ENCODE data around the gene MCC.
A peak's percentile ranks its signal among the peaks of the same experiment; 100 is the strongest.

MCC gene

DNA sequence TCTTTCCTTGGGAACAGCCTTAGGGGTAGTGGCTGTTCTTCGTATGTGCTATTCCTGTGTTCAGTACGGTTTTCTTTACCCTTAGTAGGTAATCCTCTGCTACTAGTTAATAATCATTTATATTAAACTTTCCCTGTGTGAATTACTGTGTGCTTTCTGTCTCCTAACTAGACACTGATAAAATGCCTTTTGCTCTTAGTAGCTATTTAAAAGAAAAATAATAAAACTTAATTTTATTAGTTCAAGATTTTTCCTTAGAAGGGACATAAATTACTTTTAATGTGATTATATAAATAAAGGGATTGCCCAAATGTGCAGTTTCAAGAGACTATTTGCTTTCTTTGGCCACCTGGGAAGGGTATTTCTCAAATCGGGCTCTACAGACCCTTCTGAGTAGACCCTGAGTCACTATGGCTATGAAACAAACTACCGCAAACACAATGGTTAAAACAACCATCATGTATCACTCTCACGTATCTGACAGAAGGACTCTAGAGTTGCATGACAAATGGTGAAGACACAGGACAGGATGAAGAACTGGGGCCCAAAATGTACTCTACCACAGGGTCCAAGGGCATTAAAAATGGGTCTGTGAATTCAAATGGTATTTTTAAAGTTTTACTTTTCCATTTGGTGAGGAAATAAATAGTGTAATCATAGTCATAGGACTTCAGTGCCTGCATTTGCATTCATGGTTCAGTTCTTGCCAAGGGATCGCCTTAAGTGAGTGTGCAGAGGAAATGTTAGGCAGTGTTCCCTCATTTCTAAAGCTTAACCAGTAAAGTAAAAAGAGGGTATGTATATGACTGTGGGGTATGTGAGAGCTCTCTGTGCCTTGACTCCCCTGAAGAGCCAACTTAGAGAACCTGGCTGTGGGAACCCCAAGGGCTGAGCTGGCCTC is 150.5 kb downstream of the MCC start:
- Histone ChIP-seq H3K4me1 (ENCODE audit: control insufficient read depth, low read depth, low read length) (no peaks in the 10 kb centered on the region), H2BK15ac (replicated peaks; ENCODE audit: low read depth) (no peak overlapping the region), H4K5ac (ENCODE audit: low read length) (no peak overlapping the region), H2BK120ac (ENCODE audit: low read depth, low read length) (no peak overlapping the region), H4K8ac (ENCODE audit: low read depth, low read length) (no peak overlapping the region), H3K27me3 (ENCODE audit: insufficient read depth, low read length, poor library complexity) (no peaks in the 10 kb centered on the region), H3K36me3 (ENCODE audit: control insufficient read depth, insufficient read depth, low read length) (no peaks in the 10 kb centered on the region), H2AK5ac (ENCODE audit: low read length) (no peak overlapping the region), H3K79me1 (ENCODE audit: low read length) (no peaks in the 10 kb centered on the region), H3K9ac (ENCODE audit: low read length) (no peak overlapping the region), H3K23ac (ENCODE audit: low read length) (no peak overlapping the region), H3K79me2 (ENCODE audit: control insufficient read depth, insufficient read depth, low read length) (no peaks in the 10 kb centered on the region), H3K4ac (ENCODE audit: low read depth, low read length) (no peak overlapping the region), H3K4me2 (ENCODE audit: low read length) (no peak overlapping the region), H3K56ac (ENCODE audit: low read length) (no peak overlapping the region), H2BK5ac (ENCODE audit: low read length) (no peak overlapping the region), H3K4me3 (ENCODE audit: low read length) (no peak overlapping the region), H3K18ac (ENCODE audit: low read length) (no peak overlapping the region), H3K27ac (ENCODE audit: low read depth, low read length) (no peak overlapping the region)
- DNase-seq = no peak
- no CpG with 5 or more reads among the region's 6 CpGs for WGBS (ENCODE audit: extremely low coverage, insufficient coverage, low lambda C conversion rate)

DNA sequence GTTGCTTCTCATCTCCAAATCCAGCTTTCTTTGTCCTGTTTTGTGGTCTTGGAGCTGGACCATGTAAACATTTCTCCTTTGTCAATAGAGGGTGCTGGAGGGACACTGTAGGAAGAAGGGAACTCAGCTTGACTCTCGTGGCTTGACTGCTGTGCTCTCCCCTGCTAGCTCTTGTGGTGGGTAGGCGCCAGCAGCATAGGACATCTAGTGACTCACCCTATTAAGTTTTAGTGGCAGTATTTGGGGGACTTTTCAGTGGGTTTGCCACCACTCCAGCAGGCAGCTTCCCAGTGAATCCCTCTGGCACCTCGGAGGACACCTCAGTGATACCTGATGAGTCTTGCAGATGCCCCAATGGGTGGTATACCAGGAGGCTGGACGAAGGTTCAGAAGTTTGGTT is 151.3 kb downstream of the MCC start:
- Histone ChIP-seq H3K4me2 (ENCODE audit: low read length) (no peak overlapping the region), H3K56ac (ENCODE audit: low read length) (no peak overlapping the region), H3K4me1 (ENCODE audit: control insufficient read depth, low read depth, low read length) (no peaks in the 10 kb centered on the region), H3K36me3 (ENCODE audit: control insufficient read depth, insufficient read depth, low read length) (no peaks in the 10 kb centered on the region), H2BK15ac (replicated peaks; ENCODE audit: low read depth) (no peak overlapping the region), H3K27me3 (ENCODE audit: insufficient read depth, low read length, poor library complexity) (no peaks in the 10 kb centered on the region), H2BK120ac (ENCODE audit: low read depth, low read length) (no peak overlapping the region), H3K4ac (ENCODE audit: low read depth, low read length) (no peak overlapping the region), H3K79me1 (ENCODE audit: low read length) (no peaks in the 10 kb centered on the region), H4K8ac (ENCODE audit: low read depth, low read length) (no peak overlapping the region), H3K4me3 (ENCODE audit: low read length) (no peak overlapping the region), H4K5ac (ENCODE audit: low read length) (no peak overlapping the region), H2BK5ac (ENCODE audit: low read length) (no peak overlapping the region), H3K79me2 (ENCODE audit: control insufficient read depth, insufficient read depth, low read length) (no peaks in the 10 kb centered on the region), H3K9ac (ENCODE audit: low read length) (no peak overlapping the region), H3K23ac (ENCODE audit: low read length) (no peak overlapping the region), H3K27ac (ENCODE audit: low read depth, low read length) (no peak overlapping the region), H2AK5ac (ENCODE audit: low read length) (no peak overlapping the region), H3K18ac (ENCODE audit: low read length) (no peak overlapping the region)
- peak; percentile 90 for DNase-seq
- WGBS (ENCODE audit: extremely low coverage, insufficient coverage, low lambda C conversion rate) = no CpG with 5 or more reads among the region's 4 CpGs

DNA sequence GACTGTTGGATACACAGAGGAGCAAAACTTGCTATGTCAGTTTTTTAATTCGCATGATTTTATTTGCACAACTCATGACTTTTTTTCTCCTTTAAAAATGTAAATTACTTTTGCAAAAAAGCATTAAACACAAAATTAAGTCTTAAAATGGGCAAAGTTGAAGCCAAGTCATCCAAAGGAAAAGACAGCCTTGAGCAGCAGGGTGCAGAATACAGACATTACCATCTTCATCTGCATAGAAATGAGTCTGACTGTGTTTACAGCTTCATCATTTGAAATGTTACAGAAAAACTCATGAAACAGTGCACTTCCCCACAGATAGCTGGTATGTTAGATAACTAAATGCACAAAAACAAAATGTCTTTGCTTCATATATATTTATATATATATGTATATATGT is 154.8 kb downstream of the MCC start:
- DNase-seq = no peak
- no peak overlapping the region for H3K4me3 ChIP-seq (ENCODE audit: low read length)
- H3K23ac ChIP-seq (ENCODE audit: low read length) = no peak overlapping the region
- no peak overlapping the region for H3K4ac ChIP-seq (ENCODE audit: low read depth, low read length)
- H2BK15ac ChIP-seq (replicated peaks; ENCODE audit: low read depth) = no peak overlapping the region
- no CpG with 5 or more reads among the region's 1 CpG for WGBS (ENCODE audit: extremely low coverage, insufficient coverage, low lambda C conversion rate)
- H3K56ac ChIP-seq (ENCODE audit: low read length) = no peak overlapping the region
- no peak overlapping the region for H3K4me2 ChIP-seq (ENCODE audit: low read length)
- no peaks in the 10 kb centered on the region for H3K79me1 ChIP-seq (ENCODE audit: low read length)
- H2BK5ac ChIP-seq (ENCODE audit: low read length) = no peak overlapping the region
- no peaks in the 10 kb centered on the region for H3K4me1 ChIP-seq (ENCODE audit: control insufficient read depth, low read depth, low read length)
- H3K9ac ChIP-seq (ENCODE audit: low read length) = no peak overlapping the region
- H3K79me2 ChIP-seq (ENCODE audit: control insufficient read depth, insufficient read depth, low read length) = no peaks in the 10 kb centered on the region
- no peak overlapping the region for H2BK120ac ChIP-seq (ENCODE audit: low read depth, low read length)
- H2AK5ac ChIP-seq (ENCODE audit: low read length) = no peak overlapping the region
- H3K27me3 ChIP-seq (ENCODE audit: insufficient read depth, low read length, poor library complexity) = no peaks in the 10 kb centered on the region
- no peak overlapping the region for H3K27ac ChIP-seq (ENCODE audit: low read depth, low read length)
- no peak overlapping the region for H4K5ac ChIP-seq (ENCODE audit: low read length)
- no peak overlapping the region for H4K8ac ChIP-seq (ENCODE audit: low read depth, low read length)
- no peak overlapping the region for H3K18ac ChIP-seq (ENCODE audit: low read length)
- H3K36me3 ChIP-seq (ENCODE audit: control insufficient read depth, insufficient read depth, low read length) = no peaks in the 10 kb centered on the region

DNA sequence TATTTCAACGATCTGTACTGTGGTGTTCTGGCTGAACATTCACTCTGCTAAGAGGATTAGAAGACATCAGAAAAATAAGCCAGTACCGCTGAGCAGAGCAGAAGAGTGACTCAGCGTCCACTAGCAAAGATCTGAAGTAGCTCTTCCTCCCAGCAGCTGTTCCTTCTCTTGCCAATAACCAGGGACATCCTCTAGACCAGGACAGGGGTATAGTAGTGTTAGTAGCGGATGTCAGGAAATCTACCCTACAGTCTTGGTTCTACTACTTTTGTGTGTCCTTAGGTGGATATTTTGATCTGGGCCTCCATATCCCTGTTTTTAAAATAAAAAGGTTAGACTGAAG is 157.1 kb downstream of the MCC start:
- H2BK5ac ChIP-seq (ENCODE audit: low read length) = no peak overlapping the region
- no peak for DNase-seq
- no peak overlapping the region for H4K8ac ChIP-seq (ENCODE audit: low read depth, low read length)
- H2BK15ac ChIP-seq (replicated peaks; ENCODE audit: low read depth) = no peak overlapping the region
- no peak overlapping the region for H3K18ac ChIP-seq (ENCODE audit: low read length)
- peak overlapping the region; percentile 18 for H2AK5ac ChIP-seq (ENCODE audit: low read length)
- no peak overlapping the region for H4K5ac ChIP-seq (ENCODE audit: low read length)
- no peaks in the 10 kb centered on the region for H3K36me3 ChIP-seq (ENCODE audit: control insufficient read depth, insufficient read depth, low read length)
- no peak overlapping the region for H3K27ac ChIP-seq (ENCODE audit: low read depth, low read length)
- H3K79me1 ChIP-seq (ENCODE audit: low read length) = no peaks in the 10 kb centered on the region
- H3K4me1 ChIP-seq (ENCODE audit: control insufficient read depth, low read depth, low read length) = no peaks in the 10 kb centered on the region
- peak overlapping the region; percentile 40 for H3K56ac ChIP-seq (ENCODE audit: low read length)
- no peak overlapping the region for H3K9ac ChIP-seq (ENCODE audit: low read length)
- H2BK120ac ChIP-seq (ENCODE audit: low read depth, low read length) = no peak overlapping the region
- no peak overlapping the region for H3K4me2 ChIP-seq (ENCODE audit: low read length)
- H3K79me2 ChIP-seq (ENCODE audit: control insufficient read depth, insufficient read depth, low read length) = no peaks in the 10 kb centered on the region
- no peak overlapping the region for H3K23ac ChIP-seq (ENCODE audit: low read length)
- no peak overlapping the region for H3K4me3 ChIP-seq (ENCODE audit: low read length)
- WGBS (ENCODE audit: extremely low coverage, insufficient coverage, low lambda C conversion rate) = no CpG with 5 or more reads among the region's 4 CpGs
- H3K27me3 ChIP-seq (ENCODE audit: insufficient read depth, low read length, poor library complexity) = no peaks in the 10 kb centered on the region
- H3K4ac ChIP-seq (ENCODE audit: low read depth, low read length) = no peak overlapping the region

DNA sequence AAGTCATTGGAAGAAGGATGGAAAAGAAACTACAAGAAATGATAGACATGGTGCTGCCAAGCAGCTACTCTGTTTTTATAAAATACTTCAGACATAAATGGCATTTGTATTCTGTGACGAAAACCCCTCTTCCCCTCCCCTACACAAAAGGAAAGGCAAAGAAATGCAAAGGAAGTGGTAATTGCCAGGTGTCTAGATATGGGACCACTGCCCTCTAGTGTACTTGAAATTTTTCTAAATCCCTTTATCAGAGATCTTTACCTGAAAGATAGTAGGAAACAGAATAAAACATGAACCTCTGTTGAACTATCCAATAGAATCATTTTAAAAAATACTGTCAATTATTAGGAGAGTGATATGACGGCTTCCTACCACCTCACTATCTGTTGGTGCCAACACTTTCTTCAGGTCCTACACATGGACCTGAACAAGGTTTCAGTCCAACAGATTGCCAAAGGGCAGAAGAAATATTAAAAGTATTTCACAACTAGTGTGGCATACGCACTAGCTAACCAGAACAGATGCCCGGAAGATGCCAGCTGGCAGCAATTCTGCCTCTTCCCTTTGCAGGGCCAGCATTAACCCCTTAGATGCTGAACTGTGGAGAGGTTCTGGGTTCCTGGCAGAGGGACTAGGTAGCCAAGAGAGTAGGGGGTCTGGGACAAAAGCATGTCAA is 157.6 kb downstream of the MCC start:
- H3K27ac ChIP-seq (ENCODE audit: low read depth, low read length) = no peak overlapping the region
- no peak overlapping the region for H4K8ac ChIP-seq (ENCODE audit: low read depth, low read length)
- H3K79me2 ChIP-seq (ENCODE audit: control insufficient read depth, insufficient read depth, low read length) = no peaks in the 10 kb centered on the region
- no peak overlapping the region for H3K4me2 ChIP-seq (ENCODE audit: low read length)
- no peak overlapping the region for H2BK120ac ChIP-seq (ENCODE audit: low read depth, low read length)
- no peak overlapping the region for H3K18ac ChIP-seq (ENCODE audit: low read length)
- no peak overlapping the region for H3K4ac ChIP-seq (ENCODE audit: low read depth, low read length)
- no peak overlapping the region for H3K23ac ChIP-seq (ENCODE audit: low read length)
- H3K36me3 ChIP-seq (ENCODE audit: control insufficient read depth, insufficient read depth, low read length) = no peaks in the 10 kb centered on the region
- WGBS (ENCODE audit: extremely low coverage, insufficient coverage, low lambda C conversion rate) = no CpG with 5 or more reads among the region's 4 CpGs
- H3K9ac ChIP-seq (ENCODE audit: low read length) = no peak overlapping the region
- H4K5ac ChIP-seq (ENCODE audit: low read length) = no peak overlapping the region
- H2BK15ac ChIP-seq (replicated peaks; ENCODE audit: low read depth) = no peak overlapping the region
- H3K79me1 ChIP-seq (ENCODE audit: low read length) = no peaks in the 10 kb centered on the region
- H3K4me3 ChIP-seq (ENCODE audit: low read length) = no peak overlapping the region
- H2AK5ac ChIP-seq (ENCODE audit: low read length) = no peak overlapping the region
- no peaks in the 10 kb centered on the region for H3K27me3 ChIP-seq (ENCODE audit: insufficient read depth, low read length, poor library complexity)
- H3K56ac ChIP-seq (ENCODE audit: low read length) = no peak overlapping the region
- H3K4me1 ChIP-seq (ENCODE audit: control insufficient read depth, low read depth, low read length) = no peaks in the 10 kb centered on the region
- peak; percentile 48 for DNase-seq
- H2BK5ac ChIP-seq (ENCODE audit: low read length) = no peak overlapping the region

Data from mesendoderm (in vitro differentiated cells).